ENCODE measurements around the gene TRIM44.

DNA sequence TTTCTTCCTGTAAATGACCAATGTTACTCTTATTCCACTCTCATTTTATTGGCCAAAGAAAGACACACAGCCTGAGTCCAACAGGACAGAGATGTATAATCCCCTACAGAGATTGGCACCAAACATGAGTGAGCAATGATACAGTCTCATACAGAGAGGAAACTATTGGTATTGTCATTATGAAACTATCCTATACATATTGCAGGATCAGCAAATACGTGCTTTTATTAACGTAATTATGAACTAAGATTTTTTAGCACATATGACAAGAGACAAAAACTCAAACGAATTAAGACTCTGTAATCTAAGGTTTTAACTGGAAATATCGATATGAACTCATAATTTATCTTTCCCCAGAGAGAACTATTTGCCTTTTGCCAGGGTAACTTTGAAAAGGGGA lies 182.0 kb downstream of the TRIM44 start:
- TF ChIP-seq, protein P1, sequence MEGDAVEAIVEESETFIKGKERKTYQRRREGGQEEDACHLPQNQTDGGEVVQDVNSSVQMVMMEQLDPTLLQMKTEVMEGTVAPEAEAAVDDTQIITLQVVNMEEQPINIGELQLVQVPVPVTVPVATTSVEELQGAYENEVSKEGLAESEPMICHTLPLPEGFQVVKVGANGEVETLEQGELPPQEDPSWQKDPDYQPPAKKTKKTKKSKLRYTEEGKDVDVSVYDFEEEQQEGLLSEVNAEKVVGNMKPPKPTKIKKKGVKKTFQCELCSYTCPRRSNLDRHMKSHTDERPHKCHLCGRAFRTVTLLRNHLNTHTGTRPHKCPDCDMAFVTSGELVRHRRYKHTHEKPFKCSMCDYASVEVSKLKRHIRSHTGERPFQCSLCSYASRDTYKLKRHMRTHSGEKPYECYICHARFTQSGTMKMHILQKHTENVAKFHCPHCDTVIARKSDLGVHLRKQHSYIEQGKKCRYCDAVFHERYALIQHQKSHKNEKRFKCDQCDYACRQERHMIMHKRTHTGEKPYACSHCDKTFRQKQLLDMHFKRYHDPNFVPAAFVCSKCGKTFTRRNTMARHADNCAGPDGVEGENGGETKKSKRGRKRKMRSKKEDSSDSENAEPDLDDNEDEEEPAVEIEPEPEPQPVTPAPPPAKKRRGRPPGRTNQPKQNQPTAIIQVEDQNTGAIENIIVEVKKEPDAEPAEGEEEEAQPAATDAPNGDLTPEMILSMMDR (conservative IDR thresholded peaks at IDR 0.05): no peak
- no peak for TF ChIP-seq ZFX (IDR thresholded peaks at IDR 0.05)

All from C4-2B (cell line).